ENCODE data around the gene GSTO2.

DNA sequence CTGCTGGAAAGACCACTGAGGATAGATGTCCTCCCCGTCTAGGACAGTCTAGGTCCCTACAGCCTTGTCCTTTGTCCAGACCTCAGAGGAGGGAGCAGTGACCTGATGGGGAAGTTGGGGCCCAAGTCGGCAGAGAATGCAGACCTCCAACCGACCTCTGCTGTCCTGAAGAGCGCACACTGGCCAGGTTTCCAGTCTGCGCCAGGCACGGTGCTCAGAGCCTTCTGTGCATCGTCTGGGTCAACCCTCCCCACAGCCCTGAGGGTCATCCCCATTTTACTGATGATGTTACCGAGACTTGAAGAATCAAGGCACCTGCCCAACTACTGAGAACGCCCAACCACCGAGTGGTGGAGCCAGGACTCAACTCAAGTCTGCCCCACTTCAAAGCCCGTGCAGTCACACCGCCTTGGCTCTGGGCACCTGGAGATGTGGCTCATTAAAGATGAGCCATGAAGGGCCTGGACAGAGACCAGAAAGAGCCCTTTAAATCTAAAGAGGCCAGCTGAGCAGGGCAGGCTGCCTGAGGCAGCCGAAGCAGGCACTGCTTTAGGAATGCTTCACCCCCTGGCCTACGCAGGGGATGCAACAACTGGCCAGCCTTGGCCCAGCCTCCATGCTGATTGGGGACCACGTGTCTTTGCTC lies 64.9 kb downstream of the GSTO2 start:
- TF ChIP-seq EZH2 (IDR thresholded peaks at IDR 0.05; ENCODE audit: borderline replicate concordance, low read length) = no peak
- TF ChIP-seq, protein P1, sequence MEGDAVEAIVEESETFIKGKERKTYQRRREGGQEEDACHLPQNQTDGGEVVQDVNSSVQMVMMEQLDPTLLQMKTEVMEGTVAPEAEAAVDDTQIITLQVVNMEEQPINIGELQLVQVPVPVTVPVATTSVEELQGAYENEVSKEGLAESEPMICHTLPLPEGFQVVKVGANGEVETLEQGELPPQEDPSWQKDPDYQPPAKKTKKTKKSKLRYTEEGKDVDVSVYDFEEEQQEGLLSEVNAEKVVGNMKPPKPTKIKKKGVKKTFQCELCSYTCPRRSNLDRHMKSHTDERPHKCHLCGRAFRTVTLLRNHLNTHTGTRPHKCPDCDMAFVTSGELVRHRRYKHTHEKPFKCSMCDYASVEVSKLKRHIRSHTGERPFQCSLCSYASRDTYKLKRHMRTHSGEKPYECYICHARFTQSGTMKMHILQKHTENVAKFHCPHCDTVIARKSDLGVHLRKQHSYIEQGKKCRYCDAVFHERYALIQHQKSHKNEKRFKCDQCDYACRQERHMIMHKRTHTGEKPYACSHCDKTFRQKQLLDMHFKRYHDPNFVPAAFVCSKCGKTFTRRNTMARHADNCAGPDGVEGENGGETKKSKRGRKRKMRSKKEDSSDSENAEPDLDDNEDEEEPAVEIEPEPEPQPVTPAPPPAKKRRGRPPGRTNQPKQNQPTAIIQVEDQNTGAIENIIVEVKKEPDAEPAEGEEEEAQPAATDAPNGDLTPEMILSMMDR (conservative IDR thresholded peaks at IDR 0.05 in 1 of 2, IDR thresholded peaks at IDR 0.05 in 1 of 2; ENCODE audit: extremely low read depth in 1 of 2, insufficient read depth in 1 of 2, low read depth in 1 of 2, low read length in 2 of 2) = no peak
